Natural killer cell (primary cell): ENCODE measurements around the gene CALN1. TPM values are rescaled to one million over a fixed set of nuclear protein-coding genes. Genes with fewer than 3 reads are reported as not detected.

ENCODE experiments used
- ATAC-seq, 3 donors: fragments of 150-1000 bp in 2 of 3; fragments of 200-7000 bp in 1 of 3; cut with Tn5 transposase; 1 replicate in 1 of 3; 2 replicates in 2 of 3; pipeline ENCODE4 v1.10.0; 2021; ENCODE audit warnings: mild to moderate bottlenecking in 2 of 3, moderate library complexity in 2 of 3
- DNase-seq, 2 donors: peaks; one replicate each; pipeline versions ENCODE4 v3.0.0 to v3.0.0-alpha.2; 2013 to 2021; ENCODE audit warnings: mixed read lengths in 1 of 2
- H3K27ac ChIP-seq: one replicate; pipeline ENCODE4 v1.5.1; 2013; ENCODE audit warnings: mild to moderate bottlenecking, low read length
- H3K27me3 ChIP-seq: one replicate; pipeline ENCODE4 v1.6.1; 2013; ENCODE audit warnings: low read length; ENCODE audit not compliant: control insufficient read depth, insufficient read depth
- H3K36me3 ChIP-seq: one replicate; pipeline ENCODE4 v1.6.1; 2013; ENCODE audit warnings: low read length; ENCODE audit not compliant: control insufficient read depth, insufficient read depth
- H3K4me1 ChIP-seq: one replicate; pipeline ENCODE4 v1.6.1; 2013; ENCODE audit warnings: low read length; ENCODE audit not compliant: control insufficient read depth, insufficient read depth
- H3K4me3 ChIP-seq: one replicate; pipeline ENCODE4 v1.5.1; 2013; ENCODE audit warnings: low read length
- H3K9me3 ChIP-seq: one replicate; pipeline ENCODE4 v1.6.1; 2013; ENCODE audit warnings: low read length; ENCODE audit not compliant: control insufficient read depth, insufficient read depth
- H3K27ac Mint-ChIP-seq, 2 donors: one replicate each; pipeline ENCODE4 v1.8.0; 2022; ENCODE audit warnings: mild to moderate bottlenecking in 2 of 2, mixed read lengths in 2 of 2, moderate library complexity in 1 of 2
- H3K27me3 Mint-ChIP-seq, 2 donors: one replicate each; pipeline ENCODE4 v1.8.0; 2022; ENCODE audit warnings: low read depth in 2 of 2, mixed read lengths in 2 of 2
- H3K36me3 Mint-ChIP-seq: one replicate; pipeline ENCODE4 v1.8.0; 2022; ENCODE audit warnings: mixed read lengths
- H3K4me1 Mint-ChIP-seq, 2 donors: one replicate each; pipeline ENCODE4 v1.8.0; 2022; ENCODE audit warnings: mixed read lengths in 2 of 2
- H3K4me3 Mint-ChIP-seq: one replicate; pipeline ENCODE4 v1.8.0; 2022; ENCODE audit warnings: mild to moderate bottlenecking, moderate library complexity, mixed read lengths
- H3K9me3 Mint-ChIP-seq, 2 donors: one replicate each; pipeline ENCODE4 v1.8.0; 2022; ENCODE audit warnings: mixed read lengths in 2 of 2
- CTCF ChIP-seq: fragments of 200-600 bp; IDR thresholded peaks from one replicate; pipeline ENCODE4 v1.8.0; 2022; ENCODE audit warnings: antibody characterized with exemption
- WGBS: methylation state at CpG from one replicate; pipeline ENCODE4 v1.1.7; 2013; ENCODE audit warnings: missing lambda C conversion rate; ENCODE audit not compliant: insufficient coverage; 5-methylcytosine and 5-hydroxymethylcytosine counted together
- intact Hi-C: fragments of 100-400 bp; cut with micrococcal nuclease; formaldehyde crosslinking; loops from one replicate; pipeline ENCODE4 v1.14.2; 2022
- total RNA-seq, 4 donors: library from RNA; stranded (reverse); fragments of 120-200 nt in 1 of 4; gene quantifications; one replicate each; pipeline versions ENCODE4 v1.2.3 to v1.2.4, GENCODE V29; 2013 to 2022

The CALN1 gene
- total RNA-seq, 3 donors from 2014 or later (not counting 1 experiment from before 2014, with no cell fraction given): 0.18 TPM; not detected in 2

- Mint-ChIP-seq H3K4me3 (no peak overlapping the region), H3K27me3 (no peaks in the 10 kb centered on the region), H3K36me3 (no peaks in the 10 kb centered on the region), H3K4me1 (no peaks in the 10 kb centered on the region), H3K27ac (no peak overlapping the region), H3K9me3 (peaks cover 2 to 7% of the 10 kb centered on the region in 2 donors)
- Histone ChIP-seq H3K36me3 (no peaks in the 10 kb centered on the region), H3K9me3 (peaks cover 3% of the 10 kb centered on the region), H3K27me3 (no peaks in the 10 kb centered on the region), H3K4me3 (no peak overlapping the region), H3K4me1 (no peaks in the 10 kb centered on the region), H3K27ac (no peak overlapping the region)
- no peak for TF ChIP-seq CTCF
- intact Hi-C loops: no loop called here
- 96% methylated on average over 11 of the region's 11 CpGs for WGBS
- no peak for ATAC-seq
- no peak for DNase-seq
Observed at GRCh38 chr7:71800321-71800720, 611.8 kb downstream of the CALN1 start.

- Mint-ChIP-seq H3K27ac (no peak overlapping the region), H3K4me1 (no peaks in the 10 kb centered on the region), H3K27me3 (no peaks in the 10 kb centered on the region), H3K9me3 (peaks cover 3 to 4% of the 10 kb centered on the region in 2 donors), H3K4me3 (no peak overlapping the region), H3K36me3 (no peaks in the 10 kb centered on the region)
- ATAC-seq (no peak), DNase-seq (no peak)
- 95% methylated on average over 10 of the region's 10 CpGs for WGBS
- Histone ChIP-seq H3K4me3 (no peak overlapping the region), H3K4me1 (no peaks in the 10 kb centered on the region), H3K27me3 (no peaks in the 10 kb centered on the region), H3K36me3 (no peaks in the 10 kb centered on the region), H3K9me3 (no peaks in the 10 kb centered on the region), H3K27ac (no peak overlapping the region)
- TF ChIP-seq CTCF: no peak
- intact Hi-C loops: no loop called here
Observed at GRCh38 chr7:71795410-71795809, 616.7 kb downstream of the CALN1 start.

- Mint-ChIP-seq H3K4me3 (no peak overlapping the region), H3K9me3 (peaks cover 8% of the 10 kb centered on the region in 2 donors), H3K27ac (no peak overlapping the region), H3K4me1 (no peaks in the 10 kb centered on the region), H3K27me3 (no peaks in the 10 kb centered on the region), H3K36me3 (no peaks in the 10 kb centered on the region)
- Histone ChIP-seq H3K4me1 (no peaks in the 10 kb centered on the region), H3K36me3 (no peaks in the 10 kb centered on the region), H3K9me3 (peaks cover 4% of the 10 kb centered on the region), H3K27me3 (no peaks in the 10 kb centered on the region), H3K27ac (no peak overlapping the region), H3K4me3 (no peak overlapping the region)
- DNase-seq: no peak
- intact Hi-C loops: no loop called here
- TF ChIP-seq CTCF: no peak
- no peak for ATAC-seq
- 90% methylated on average over 3 of the region's 5 CpGs for WGBS
Observed at GRCh38 chr7:71793251-71793650, 618.9 kb downstream of the CALN1 start.

- Mint-ChIP-seq H3K27me3 (no peaks in the 10 kb centered on the region), H3K4me1 (no peaks in the 10 kb centered on the region), H3K4me3 (no peak overlapping the region), H3K27ac (no peak overlapping the region), H3K9me3 (peaks cover 4 to 8% of the 10 kb centered on the region in 2 donors), H3K36me3 (peaks cover 7% of the 10 kb centered on the region)
- TF ChIP-seq CTCF: no peak
- no peak overlapping the region for H3K27ac ChIP-seq
- no peaks in the 10 kb centered on the region for H3K4me1 ChIP-seq
- H3K27me3 ChIP-seq: no peaks in the 10 kb centered on the region
- 94% methylated on average over 15 of the region's 15 CpGs for WGBS
- no peak overlapping the region for H3K4me3 ChIP-seq
- intact Hi-C loops: no loop called here
- no peak for ATAC-seq
- no peaks in the 10 kb centered on the region for H3K36me3 ChIP-seq
- peaks cover 11% of the 10 kb centered on the region for H3K9me3 ChIP-seq
- no peak for DNase-seq
Observed at GRCh38 chr7:71787513-71787912, 624.6 kb downstream of the CALN1 start.
